ENCODE data around the gene MYH10. TPM values are rescaled to one million over a fixed set of nuclear protein-coding genes. Genes with fewer than 3 reads are reported as not detected.

Gene MYH10
- 83.3 TPM for total RNA-seq
- long read RNA-seq, full-length matches to known transcripts = 5 of 159 reads
- long read RNA-seq, partial matches to known transcripts = 127 of 159 reads
- long read RNA-seq, other reads (novel, unspliced or antisense) = 27 of 159 reads

DNA sequence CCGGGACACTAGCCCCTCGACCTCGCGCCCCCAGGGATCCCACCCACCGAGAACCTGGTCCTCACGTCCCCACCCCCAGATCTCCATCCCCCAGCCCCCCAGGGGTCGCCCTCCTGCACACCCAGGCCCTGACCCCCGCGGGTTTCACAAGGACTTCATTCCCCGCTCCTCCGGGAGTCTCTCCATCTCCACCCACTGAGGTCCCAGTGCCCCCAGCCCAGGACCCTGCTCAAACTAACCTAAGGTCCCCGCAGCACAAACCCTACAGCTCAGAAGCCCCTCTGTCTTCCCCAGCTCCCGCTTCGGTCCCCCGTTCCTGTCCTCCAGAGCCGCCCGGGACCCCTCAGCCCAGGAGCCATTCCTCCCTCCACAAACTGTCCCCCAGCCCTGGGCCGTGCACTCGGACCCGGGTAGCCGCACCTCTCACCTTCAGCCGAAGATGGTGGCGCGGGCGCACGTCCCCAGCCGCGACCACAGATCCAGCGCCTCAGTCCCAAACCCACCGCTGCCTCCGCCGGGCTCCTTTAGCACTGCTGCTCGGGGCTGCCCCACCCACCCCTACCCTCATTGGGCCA, at the start of gene MYH10:
Gene MYH10, minus strand, starts transcription at position 499 of the 575 bp plus-strand sequence. CDS start 7,479 bp downstream, outside the sequence.
- ATAC-seq = no peak
- intact Hi-C loops (cut with DNase I) = no loop called here
- TF ChIP-seq, protein P1, sequence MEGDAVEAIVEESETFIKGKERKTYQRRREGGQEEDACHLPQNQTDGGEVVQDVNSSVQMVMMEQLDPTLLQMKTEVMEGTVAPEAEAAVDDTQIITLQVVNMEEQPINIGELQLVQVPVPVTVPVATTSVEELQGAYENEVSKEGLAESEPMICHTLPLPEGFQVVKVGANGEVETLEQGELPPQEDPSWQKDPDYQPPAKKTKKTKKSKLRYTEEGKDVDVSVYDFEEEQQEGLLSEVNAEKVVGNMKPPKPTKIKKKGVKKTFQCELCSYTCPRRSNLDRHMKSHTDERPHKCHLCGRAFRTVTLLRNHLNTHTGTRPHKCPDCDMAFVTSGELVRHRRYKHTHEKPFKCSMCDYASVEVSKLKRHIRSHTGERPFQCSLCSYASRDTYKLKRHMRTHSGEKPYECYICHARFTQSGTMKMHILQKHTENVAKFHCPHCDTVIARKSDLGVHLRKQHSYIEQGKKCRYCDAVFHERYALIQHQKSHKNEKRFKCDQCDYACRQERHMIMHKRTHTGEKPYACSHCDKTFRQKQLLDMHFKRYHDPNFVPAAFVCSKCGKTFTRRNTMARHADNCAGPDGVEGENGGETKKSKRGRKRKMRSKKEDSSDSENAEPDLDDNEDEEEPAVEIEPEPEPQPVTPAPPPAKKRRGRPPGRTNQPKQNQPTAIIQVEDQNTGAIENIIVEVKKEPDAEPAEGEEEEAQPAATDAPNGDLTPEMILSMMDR (IDR thresholded peaks at IDR 0.05) = peak; percentile 22
- H3K27ac ChIP-seq = peak within 1 kb of the TSS; percentile 83
- no peaks in the 10 kb centered on the region for H3K36me3 ChIP-seq
- no peaks in the 10 kb centered on the region for H3K9me3 ChIP-seq
- DNase-seq = peak; percentile 48
- H3K4me1 ChIP-seq = peaks cover 20% of the 10 kb centered on the region
- H3K4me3 ChIP-seq = peak within 1 kb of the TSS; percentile 88
- H3K27me3 ChIP-seq (ENCODE audit: low read depth) = peaks cover 12% of the 10 kb centered on the region

DNA sequence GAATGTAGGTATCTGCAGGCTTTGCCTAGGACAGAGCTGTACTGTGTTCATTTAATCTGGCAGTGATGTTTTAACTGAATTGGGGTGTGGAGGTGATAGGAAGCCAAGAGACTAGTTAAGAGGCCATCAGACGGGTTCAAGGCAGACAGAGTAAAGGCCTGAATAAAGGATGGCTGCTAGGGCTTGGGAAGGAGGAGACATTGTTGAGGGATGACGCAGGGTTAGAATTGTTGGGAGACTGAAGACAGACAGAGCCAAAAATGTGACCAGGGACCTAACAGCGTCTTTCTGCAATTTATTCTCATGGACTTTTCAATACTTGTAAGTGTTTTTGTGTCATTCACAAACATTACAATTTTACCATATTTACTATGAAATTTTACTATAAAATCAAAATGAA, 48.6 kb upstream of the MYH10 start:
- Histone ChIP-seq H3K36me3 (no peaks in the 10 kb centered on the region), H3K9me3 (no peaks in the 10 kb centered on the region), H3K4me1 (no peaks in the 10 kb centered on the region), H3K4me3 (no peak overlapping the region), H3K27me3 (ENCODE audit: low read depth) (no peaks in the 10 kb centered on the region), H3K27ac (no peak overlapping the region)
- intact Hi-C loops (cut with DNase I) = no loop called here
- DNase-seq (no peak), ATAC-seq (no peak)
- TF ChIP-seq, protein P1 (IDR thresholded peaks at IDR 0.05) = no peak

DNA sequence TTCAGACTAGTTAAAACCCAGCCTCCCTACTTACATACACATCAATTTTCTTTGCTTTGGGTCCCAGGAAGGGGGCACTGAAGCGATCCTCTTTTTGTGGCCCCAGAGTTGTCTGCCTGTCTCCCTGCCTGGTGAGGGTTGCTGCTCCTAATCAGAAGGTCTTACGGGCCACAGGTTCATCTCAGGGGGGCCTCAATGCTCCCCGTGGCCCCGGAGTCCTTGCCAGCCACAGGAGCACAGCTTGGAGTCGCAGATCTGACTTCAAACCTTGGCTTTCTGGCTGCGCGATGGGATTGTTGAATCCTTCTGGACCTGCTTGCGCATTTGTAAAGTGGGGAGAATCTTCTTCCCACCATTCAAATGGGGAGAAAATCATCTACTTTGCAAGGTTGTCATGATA, 44.8 kb upstream of the MYH10 start:
- TF ChIP-seq, protein P1 (IDR thresholded peaks at IDR 0.05) = no peak
- Histone ChIP-seq H3K9me3 (no peaks in the 10 kb centered on the region), H3K27ac (peak overlapping the region; percentile 69), H3K36me3 (no peaks in the 10 kb centered on the region), H3K27me3 (ENCODE audit: low read depth) (no peaks in the 10 kb centered on the region), H3K4me3 (no peak overlapping the region), H3K4me1 (no peaks in the 10 kb centered on the region)
- intact Hi-C loops (cut with DNase I) = no loop called here
- DNase-seq (no peak), ATAC-seq (no peak)

- intact Hi-C loops (cut with DNase I) = no loop called here
- DNase-seq = peak; percentile 65
- no peaks in the 10 kb centered on the region for H3K36me3 ChIP-seq
- TF ChIP-seq, protein P1 (IDR thresholded peaks at IDR 0.05) = no peak
- peak overlapping the region; percentile 69 for H3K27ac ChIP-seq
- H3K9me3 ChIP-seq = no peaks in the 10 kb centered on the region
- H3K4me3 ChIP-seq = no peak overlapping the region
- H3K27me3 ChIP-seq (ENCODE audit: low read depth) = no peaks in the 10 kb centered on the region
- ATAC-seq = peak; percentile 88 to 92
- no peaks in the 10 kb centered on the region for H3K4me1 ChIP-seq
These were observed 44.1 kb upstream of the MYH10 start for GRCh38 chr17:8674344-8675305.

GRCh38 chr17:8673612-8674011, 43.1 kb upstream of the MYH10 start:
- intact Hi-C loops (cut with DNase I) = no loop called here
- ATAC-seq = peak; percentile 38 to 55
- no peak for DNase-seq
- Histone ChIP-seq H3K4me3 (no peak overlapping the region), H3K36me3 (no peaks in the 10 kb centered on the region), H3K27me3 (ENCODE audit: low read depth) (no peaks in the 10 kb centered on the region), H3K4me1 (no peaks in the 10 kb centered on the region), H3K9me3 (no peaks in the 10 kb centered on the region), H3K27ac (peak overlapping the region; percentile 69)
- TF ChIP-seq, protein P1 (IDR thresholded peaks at IDR 0.05) = no peak

Data from lower lobe of right lung (tissue), 2 donors.